Parathyroid adenoma (tissue), 2 donors: ENCODE data around the gene TIPIN.
"Not testable (repeated sequence)": the region's sequence is repeated elsewhere in the genome, so short reads cannot be mapped to it uniquely, and the experiment has no call there.

Source experiments
- H2AFZ ChIP-seq: fragments of 300-600 bp; sonication (generic); one replicate; pipeline ENCODE4 v1.7.0; 2017; ENCODE audit warnings: antibody characterized with exemption, mild to moderate bottlenecking
- H3K27ac ChIP-seq: fragments of 300-600 bp; sonication (generic); one replicate; pipeline ENCODE4 v1.7.0; 2017
- H3K27me3 ChIP-seq: fragments of 300-600 bp; sonication (generic); one replicate; pipeline ENCODE4 v1.7.0; 2017; ENCODE audit warnings: low read length; ENCODE audit not compliant: control insufficient read depth, insufficient read depth
- H3K36me3 ChIP-seq: fragments of 300-600 bp; sonication (generic); one replicate; pipeline ENCODE4 v1.7.0; 2017; ENCODE audit warnings: low read length; ENCODE audit not compliant: control insufficient read depth, insufficient read depth
- H3K4me1 ChIP-seq: fragments of 300-600 bp; sonication (generic); one replicate; pipeline ENCODE4 v1.7.0; 2017; ENCODE audit warnings: control low read depth
- H3K4me2 ChIP-seq: fragments of 300-600 bp; sonication (generic); one replicate; pipeline ENCODE4 v1.7.0; 2017; ENCODE audit warnings: low read length
- H3K4me3 ChIP-seq: fragments of 300-600 bp; sonication (generic); one replicate; pipeline ENCODE4 v1.7.0; 2017; ENCODE audit warnings: low read depth, low read length
- H3K79me2 ChIP-seq: fragments of 300-600 bp; sonication (generic); one replicate; pipeline ENCODE4 v1.7.0; 2017; ENCODE audit warnings: control low read depth
- H3K9ac ChIP-seq: fragments of 300-600 bp; sonication (generic); one replicate; pipeline ENCODE4 v1.7.0; 2017; ENCODE audit warnings: mild to moderate bottlenecking
- H3K9me3 ChIP-seq: fragments of 300-600 bp; sonication (generic); one replicate; pipeline ENCODE4 v1.7.0; 2017; ENCODE audit warnings: low read length; ENCODE audit not compliant: control insufficient read depth
- CTCF ChIP-seq: fragments of 300-600 bp; sonication (generic); IDR thresholded peaks from one replicate; pipeline ENCODE4 v1.7.0; 2017; ENCODE audit warnings: antibody characterized with exemption, mild to moderate bottlenecking
- donor health status: primary hyperparathyroidism.

Gene TIPIN

GRCh38 chr15:66374179-66374578, 17.7 kb upstream of the TIPIN start:
- Histone ChIP-seq H3K4me1 (no peaks in the 10 kb centered on the region), H3K9me3 (no peaks in the 10 kb centered on the region), H2AFZ (no peak overlapping the region), H3K79me2 (no peaks in the 10 kb centered on the region), H3K4me2 (no peak overlapping the region), H3K36me3 (no peaks in the 10 kb centered on the region), H3K4me3 (no peak overlapping the region), H3K27ac (no peak overlapping the region), H3K9ac (no peak overlapping the region), H3K27me3 (no peaks in the 10 kb centered on the region)
- no peak for TF ChIP-seq CTCF

GRCh38 chr15:66369773-66370651, 13.5 kb upstream of the TIPIN start:
- Histone ChIP-seq H3K4me3 (no peak overlapping the region), H3K4me1 (no peaks in the 10 kb centered on the region), H3K27ac (peak overlapping the region; percentile 40), H3K27me3 (no peaks in the 10 kb centered on the region), H3K79me2 (no peaks in the 10 kb centered on the region), H2AFZ (peak overlapping the region; percentile 54), H3K9ac (no peak overlapping the region), H3K36me3 (no peaks in the 10 kb centered on the region), H3K9me3 (no peaks in the 10 kb centered on the region), H3K4me2 (peak overlapping the region; percentile 59)
- TF ChIP-seq CTCF: no peak

GRCh38 chr15:66364944-66365528, 8.6 kb upstream of the TIPIN start:
- H3K79me2 ChIP-seq: no peaks in the 10 kb centered on the region
- no peak for TF ChIP-seq CTCF
- H3K4me3 ChIP-seq: no peak overlapping the region
- H3K36me3 ChIP-seq: no peaks in the 10 kb centered on the region
- no peaks in the 10 kb centered on the region for H3K9me3 ChIP-seq
- no peaks in the 10 kb centered on the region for H3K27me3 ChIP-seq
- H3K4me1 ChIP-seq: no peaks in the 10 kb centered on the region
- no peak overlapping the region for H3K9ac ChIP-seq
- H3K4me2 ChIP-seq: no peak overlapping the region
- H3K27ac ChIP-seq: no peak overlapping the region
- H2AFZ ChIP-seq: no peak overlapping the region

GRCh38 chr15:66362776-66363175, 6.3 kb upstream of the TIPIN start:
- no peak overlapping the region for H3K4me2 ChIP-seq
- H3K4me3 ChIP-seq: no peak overlapping the region
- no peak overlapping the region for H3K9ac ChIP-seq
- no peaks in the 10 kb centered on the region for H3K36me3 ChIP-seq
- H2AFZ ChIP-seq: no peak overlapping the region
- no peaks in the 10 kb centered on the region for H3K79me2 ChIP-seq
- H3K27ac ChIP-seq: no peak overlapping the region
- no peaks in the 10 kb centered on the region for H3K4me1 ChIP-seq
- TF ChIP-seq CTCF: no peak
- no peaks in the 10 kb centered on the region for H3K9me3 ChIP-seq
- H3K27me3 ChIP-seq: no peaks in the 10 kb centered on the region

- not testable (repeated sequence) for H3K27me3 ChIP-seq, H3K27ac ChIP-seq, H3K4me3 ChIP-seq, H3K4me2 ChIP-seq, H3K9me3 ChIP-seq, H3K9ac ChIP-seq, H2AFZ ChIP-seq, H3K79me2 ChIP-seq, H3K36me3 ChIP-seq, H3K4me1 ChIP-seq
Measured at GRCh38 chr15:66361745-66362460, 5.4 kb upstream of the TIPIN start.
